HEK293 (cell line): ENCODE data around the gene PTDSS2.

Source experiments
- CTCF ChIP-seq: fragments of 450-650 bp; formaldehyde crosslinking; IDR thresholded peaks from 2 replicates; pipeline ENCODE4 v1.5.1; 2016; ENCODE audit warnings: missing biosample characterization, missing genetic modification characterization
- ZIC2 ChIP-seq: fragments of 450-650 bp; formaldehyde crosslinking; IDR thresholded peaks from 2 replicates; pipeline ENCODE4 v1.5.1; 2016; ENCODE audit warnings: missing biosample characterization, missing genetic modification characterization
- ZNF274 ChIP-seq, 2 experiments: fragments of 200-500 bp in 1 of 2; fragments of 450-650 bp in 1 of 2; sonication (Bioruptor generic) in 1 of 2; formaldehyde crosslinking in 1 of 2; IDR thresholded peaks; 2 replicates each; pipeline versions ENCODE4 v1.5.1 to v1.6.1; 2014 to 2016; ENCODE audit warnings: borderline replicate concordance in 1 of 2, inconsistent platforms in 1 of 2, low read length in 1 of 2, missing biosample characterization in 1 of 2, missing genetic modification characterization in 1 of 2
- ZNF37A ChIP-seq: fragments of 450-650 bp; IDR thresholded peaks from 2 replicates; pipeline ENCODE4 v1.5.1; 2018; ENCODE audit warnings: missing biosample characterization, missing genetic modification characterization
- ZNF501 ChIP-seq: fragments of 450-650 bp; formaldehyde crosslinking; IDR thresholded peaks from 2 replicates; pipeline ENCODE4 v1.5.1; 2016; ENCODE audit warnings: missing biosample characterization, missing genetic modification characterization
- ZNF660 ChIP-seq: fragments of 450-650 bp; IDR thresholded peaks from 2 replicates; pipeline ENCODE4 v1.5.1; 2018; ENCODE audit warnings: missing biosample characterization, mild to moderate bottlenecking, missing genetic modification characterization
- TF ChIP-seq, protein P1 (sequence below): fragments of 450-650 bp; formaldehyde crosslinking; IDR thresholded peaks from 2 replicates; pipeline ENCODE4 v1.5.1; 2016; ENCODE audit warnings: missing biosample characterization, missing genetic modification characterization, borderline replicate concordance
- TF ChIP-seq, protein P2 (sequence below): fragments of 450-650 bp; formaldehyde crosslinking; IDR thresholded peaks from 2 replicates; pipeline ENCODE4 v1.5.1; 2016; ENCODE audit warnings: missing biosample characterization, missing genetic modification characterization

- TF ChIP-seq ZNF501 (tag by site-specific recombination): no peak
- TF ChIP-seq CTCF (tag by site-specific recombination): no peak
- TF ChIP-seq, protein P1, sequence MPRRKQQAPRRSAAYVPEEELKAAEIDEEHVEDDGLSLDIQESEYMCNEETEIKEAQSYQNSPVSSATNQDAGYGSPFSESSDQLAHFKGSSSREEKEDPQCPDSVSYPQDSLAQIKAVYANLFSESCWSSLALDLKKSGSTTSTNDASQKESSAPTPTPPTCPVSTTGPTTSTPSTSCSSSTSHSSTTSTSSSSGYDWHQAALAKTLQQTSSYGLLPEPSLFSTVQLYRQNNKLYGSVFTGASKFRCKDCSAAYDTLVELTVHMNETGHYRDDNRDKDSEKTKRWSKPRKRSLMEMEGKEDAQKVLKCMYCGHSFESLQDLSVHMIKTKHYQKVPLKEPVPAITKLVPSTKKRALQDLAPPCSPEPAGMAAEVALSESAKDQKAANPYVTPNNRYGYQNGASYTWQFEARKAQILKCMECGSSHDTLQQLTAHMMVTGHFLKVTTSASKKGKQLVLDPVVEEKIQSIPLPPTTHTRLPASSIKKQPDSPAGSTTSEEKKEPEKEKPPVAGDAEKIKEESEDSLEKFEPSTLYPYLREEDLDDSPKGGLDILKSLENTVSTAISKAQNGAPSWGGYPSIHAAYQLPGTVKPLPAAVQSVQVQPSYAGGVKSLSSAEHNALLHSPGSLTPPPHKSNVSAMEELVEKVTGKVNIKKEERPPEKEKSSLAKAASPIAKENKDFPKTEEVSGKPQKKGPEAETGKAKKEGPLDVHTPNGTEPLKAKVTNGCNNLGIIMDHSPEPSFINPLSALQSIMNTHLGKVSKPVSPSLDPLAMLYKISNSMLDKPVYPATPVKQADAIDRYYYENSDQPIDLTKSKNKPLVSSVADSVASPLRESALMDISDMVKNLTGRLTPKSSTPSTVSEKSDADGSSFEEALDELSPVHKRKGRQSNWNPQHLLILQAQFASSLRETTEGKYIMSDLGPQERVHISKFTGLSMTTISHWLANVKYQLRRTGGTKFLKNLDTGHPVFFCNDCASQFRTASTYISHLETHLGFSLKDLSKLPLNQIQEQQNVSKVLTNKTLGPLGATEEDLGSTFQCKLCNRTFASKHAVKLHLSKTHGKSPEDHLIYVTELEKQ (tag by site-specific recombination): no peak
- no peak for TF ChIP-seq ZNF660 (tag by site-specific recombination)
- no peak for TF ChIP-seq ZNF37A
- TF ChIP-seq, protein P2, sequence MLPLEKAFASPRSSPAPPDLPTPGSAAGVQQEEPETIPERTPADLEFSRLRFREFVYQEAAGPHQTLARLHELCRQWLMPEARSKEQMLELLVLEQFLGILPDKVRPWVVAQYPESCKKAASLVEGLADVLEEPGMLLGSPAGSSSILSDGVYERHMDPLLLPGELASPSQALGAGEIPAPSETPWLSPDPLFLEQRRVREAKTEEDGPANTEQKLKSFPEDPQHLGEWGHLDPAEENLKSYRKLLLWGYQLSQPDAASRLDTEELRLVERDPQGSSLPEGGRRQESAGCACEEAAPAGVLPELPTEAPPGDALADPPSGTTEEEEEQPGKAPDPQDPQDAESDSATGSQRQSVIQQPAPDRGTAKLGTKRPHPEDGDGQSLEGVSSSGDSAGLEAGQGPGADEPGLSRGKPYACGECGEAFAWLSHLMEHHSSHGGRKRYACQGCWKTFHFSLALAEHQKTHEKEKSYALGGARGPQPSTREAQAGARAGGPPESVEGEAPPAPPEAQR (tag by site-specific recombination): no peak
- no peak for TF ChIP-seq ZNF274 (IDR thresholded peaks at IDR 0.05; ENCODE audit: low read length)
- no peak for TF ChIP-seq ZNF274 (tag by site-specific recombination; IDR thresholded peaks at IDR 0.05; ENCODE audit: borderline replicate concordance)
- TF ChIP-seq ZIC2 (tag by site-specific recombination): no peak
These were observed 78.2 kb downstream of the PTDSS2 start for GRCh38 chr11:528166-528814.
